Neural cell (in vitro differentiated cells): ENCODE data around the gene SLC2A13. TPM values are rescaled to one million over a fixed set of nuclear protein-coding genes. Genes with fewer than 3 reads are reported as not detected.

ENCODE experiments used
- H2AFZ ChIP-seq: fragments of 200-600, 300-800 bp; sonication (generic), shearing (Covaris generic); 2 replicates; pipeline ENCODE4 v1.6.0; 2014; ENCODE audit warnings: low read depth, mild to moderate bottlenecking, antibody characterized with exemption, low read length, moderate library complexity
- H3F3A ChIP-seq: fragments of 200-600 bp; shearing (Covaris generic); 2 replicates; pipeline ENCODE4 v1.6.1; 2016; ENCODE audit warnings: mild to moderate bottlenecking, moderate library complexity, mixed read lengths, antibody characterized with exemption, low read length; ENCODE audit not compliant: insufficient read depth, poor library complexity, severe bottlenecking
- H3K27ac ChIP-seq: fragments of 200-600, 300-800 bp; sonication (generic), shearing (Covaris generic); 2 replicates; pipeline ENCODE4 v1.5.1; 2014; ENCODE audit warnings: mild to moderate bottlenecking, low read length, moderate library complexity
- H3K27me3 ChIP-seq: fragments of 300-800, 200-600 bp; sonication (generic), shearing (Covaris generic); 2 replicates; pipeline ENCODE4 v1.6.0; 2014; ENCODE audit warnings: mild to moderate bottlenecking, low read depth, low read length, moderate library complexity; ENCODE audit not compliant: insufficient read depth
- H3K36me3 ChIP-seq: fragments of 300-800, 200-600 bp; sonication (generic), shearing (Covaris generic); 2 replicates; pipeline ENCODE4 v1.5.1; 2014; ENCODE audit warnings: mild to moderate bottlenecking, antibody characterized with exemption, low read length, moderate library complexity; ENCODE audit not compliant: insufficient read depth
- H3K4me2 ChIP-seq: fragments of 300-800, 200-600 bp; sonication (generic), shearing (Covaris generic); 2 replicates; pipeline ENCODE4 v1.6.0; 2014; ENCODE audit warnings: mild to moderate bottlenecking, low read length
- H3K4me3 ChIP-seq: fragments of 300-800, 200-600 bp; sonication (generic), shearing (Covaris generic); 2 replicates; pipeline ENCODE4 v1.5.1; 2014; ENCODE audit warnings: mild to moderate bottlenecking, low read length, moderate library complexity
- H3K79me2 ChIP-seq: fragments of 200-600 bp; shearing (Covaris generic); replicated peaks from 2 replicates; pipeline ENCODE4 v1.6.0; 2014; ENCODE audit warnings: mild to moderate bottlenecking, low read length, moderate library complexity; ENCODE audit not compliant: insufficient read depth
- H3K9ac ChIP-seq: fragments of 300-800, 200-600 bp; sonication (generic), shearing (Covaris generic); 2 replicates; pipeline ENCODE4 v1.6.1; 2016; ENCODE audit warnings: mild to moderate bottlenecking, low read length, mixed read lengths
- H3K9me2 ChIP-seq: fragments of 200-600 bp; shearing (Covaris generic); 2 replicates; pipeline ENCODE4 v1.6.1; 2016; ENCODE audit warnings: mild to moderate bottlenecking, low read length, mixed read lengths; ENCODE audit not compliant: insufficient read depth
- H3K9me3 ChIP-seq: fragments of 200-600, 300-800 bp; sonication (generic), shearing (Covaris generic); 2 replicates; pipeline ENCODE4 v1.6.1; 2016; ENCODE audit warnings: mild to moderate bottlenecking, mixed run types, low read length, moderate library complexity, mixed read lengths
- H4K20me1 ChIP-seq: fragments of 200-600 bp; shearing (Covaris generic); 2 replicates; pipeline ENCODE4 v1.6.1; 2016; ENCODE audit warnings: mild to moderate bottlenecking, mixed run types; ENCODE audit not compliant: insufficient read depth
- EP300 ChIP-seq: fragments of 450-650 bp; conservative IDR thresholded peaks from 2 replicates; pipeline ENCODE4 v1.6.1; 2014; ENCODE audit warnings: antibody characterized with exemption, mild to moderate bottlenecking, moderate library complexity; ENCODE audit not compliant: poor library complexity, severe bottlenecking
- EZH2 ChIP-seq: fragments of 200-600, 300-800 bp; shearing (Covaris generic), sonication (generic); IDR thresholded peaks from 2 replicates; pipeline ENCODE4 v1.6.1; 2014; ENCODE audit warnings: antibody characterized with exemption, low read length, borderline replicate concordance, mild to moderate bottlenecking; ENCODE audit not compliant: insufficient read depth, poor library complexity, severe bottlenecking
- MXI1 ChIP-seq: fragments of 450-650 bp; conservative IDR thresholded peaks from 2 replicates; pipeline ENCODE4 v1.6.1; 2014; ENCODE audit warnings: antibody characterized with exemption, mild to moderate bottlenecking; ENCODE audit not compliant: poor library complexity, severe bottlenecking
- POLR2AphosphoS5 ChIP-seq: IDR thresholded peaks from 2 replicates; pipeline ENCODE4 v1.6.1; 2012
- RAD21 ChIP-seq: fragments of 450-650 bp; conservative IDR thresholded peaks from 2 replicates; pipeline ENCODE4 v1.6.1; 2014; ENCODE audit warnings: antibody characterized with exemption, mild to moderate bottlenecking, moderate library complexity
- SMC3 ChIP-seq: fragments of 450-650 bp; conservative IDR thresholded peaks from 2 replicates; pipeline ENCODE4 v1.6.1; 2014; ENCODE audit warnings: antibody characterized with exemption, mild to moderate bottlenecking, moderate library complexity; ENCODE audit not compliant: poor library complexity
- TAF1 ChIP-seq: IDR thresholded peaks from 2 replicates; pipeline ENCODE4 v1.6.1; 2012; ENCODE audit warnings: low read depth
- polyA plus RNA-seq: library from polyadenylated mRNA; depleted of rRNA; stranded (reverse); fragments of >200 nt; gene quantifications from 2 replicates; pipeline ENCODE4 v1.2.3, GENCODE V29; 2014
- TF ChIP-seq, protein P1 (sequence below): IDR thresholded peaks from 2 replicates; pipeline ENCODE4 v1.6.1; 2012; ENCODE audit warnings: borderline replicate concordance
- TF ChIP-seq, protein P2 (sequence below): fragments of 450-650 bp; IDR thresholded peaks from 2 replicates; pipeline ENCODE4 v1.5.1; 2014; ENCODE audit warnings: antibody characterized with exemption, mild to moderate bottlenecking, moderate library complexity; ENCODE audit not compliant: poor library complexity, severe bottlenecking

Gene SLC2A13
- polyA plus RNA-seq, 1 donor from 2014 or later, result 10.7 TPM

DNA sequence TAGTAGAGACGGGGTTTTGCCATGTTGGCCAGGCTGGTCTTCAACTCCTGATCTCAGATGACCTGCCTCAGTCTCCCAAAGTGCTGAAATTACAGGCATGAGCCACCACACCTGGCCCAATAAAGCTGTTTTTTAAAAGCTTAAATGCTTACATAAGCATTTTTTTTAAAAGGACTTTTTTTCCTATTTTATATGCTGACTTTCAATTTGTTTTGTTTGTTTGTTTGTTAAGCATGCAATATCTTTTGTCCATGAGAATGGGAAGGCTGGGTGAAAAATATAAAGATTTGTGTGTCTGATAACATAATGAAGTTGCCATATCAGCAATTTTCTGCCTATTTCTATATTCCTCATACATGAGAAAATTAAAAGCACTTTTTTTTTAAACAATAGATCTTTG is 17.0 kb upstream of the SLC2A13 start:
- Histone ChIP-seq H3K4me3 (no peak overlapping the region), H2AFZ (no peak overlapping the region), H3K79me2 (no peaks in the 10 kb centered on the region), H3K27me3 (no peaks in the 10 kb centered on the region), H3K27ac (no peak overlapping the region), H4K20me1 (no peaks in the 10 kb centered on the region), H3K9me2 (no peaks in the 10 kb centered on the region), H3K36me3 (no peaks in the 10 kb centered on the region), H3K9me3 (no peaks in the 10 kb centered on the region), H3K4me2 (no peak overlapping the region), H3K9ac (no peak overlapping the region), H3F3A (no peaks in the 10 kb centered on the region)
- TF ChIP-seq, protein P1, sequence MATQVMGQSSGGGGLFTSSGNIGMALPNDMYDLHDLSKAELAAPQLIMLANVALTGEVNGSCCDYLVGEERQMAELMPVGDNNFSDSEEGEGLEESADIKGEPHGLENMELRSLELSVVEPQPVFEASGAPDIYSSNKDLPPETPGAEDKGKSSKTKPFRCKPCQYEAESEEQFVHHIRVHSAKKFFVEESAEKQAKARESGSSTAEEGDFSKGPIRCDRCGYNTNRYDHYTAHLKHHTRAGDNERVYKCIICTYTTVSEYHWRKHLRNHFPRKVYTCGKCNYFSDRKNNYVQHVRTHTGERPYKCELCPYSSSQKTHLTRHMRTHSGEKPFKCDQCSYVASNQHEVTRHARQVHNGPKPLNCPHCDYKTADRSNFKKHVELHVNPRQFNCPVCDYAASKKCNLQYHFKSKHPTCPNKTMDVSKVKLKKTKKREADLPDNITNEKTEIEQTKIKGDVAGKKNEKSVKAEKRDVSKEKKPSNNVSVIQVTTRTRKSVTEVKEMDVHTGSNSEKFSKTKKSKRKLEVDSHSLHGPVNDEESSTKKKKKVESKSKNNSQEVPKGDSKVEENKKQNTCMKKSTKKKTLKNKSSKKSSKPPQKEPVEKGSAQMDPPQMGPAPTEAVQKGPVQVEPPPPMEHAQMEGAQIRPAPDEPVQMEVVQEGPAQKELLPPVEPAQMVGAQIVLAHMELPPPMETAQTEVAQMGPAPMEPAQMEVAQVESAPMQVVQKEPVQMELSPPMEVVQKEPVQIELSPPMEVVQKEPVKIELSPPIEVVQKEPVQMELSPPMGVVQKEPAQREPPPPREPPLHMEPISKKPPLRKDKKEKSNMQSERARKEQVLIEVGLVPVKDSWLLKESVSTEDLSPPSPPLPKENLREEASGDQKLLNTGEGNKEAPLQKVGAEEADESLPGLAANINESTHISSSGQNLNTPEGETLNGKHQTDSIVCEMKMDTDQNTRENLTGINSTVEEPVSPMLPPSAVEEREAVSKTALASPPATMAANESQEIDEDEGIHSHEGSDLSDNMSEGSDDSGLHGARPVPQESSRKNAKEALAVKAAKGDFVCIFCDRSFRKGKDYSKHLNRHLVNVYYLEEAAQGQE, result no peak

DNA sequence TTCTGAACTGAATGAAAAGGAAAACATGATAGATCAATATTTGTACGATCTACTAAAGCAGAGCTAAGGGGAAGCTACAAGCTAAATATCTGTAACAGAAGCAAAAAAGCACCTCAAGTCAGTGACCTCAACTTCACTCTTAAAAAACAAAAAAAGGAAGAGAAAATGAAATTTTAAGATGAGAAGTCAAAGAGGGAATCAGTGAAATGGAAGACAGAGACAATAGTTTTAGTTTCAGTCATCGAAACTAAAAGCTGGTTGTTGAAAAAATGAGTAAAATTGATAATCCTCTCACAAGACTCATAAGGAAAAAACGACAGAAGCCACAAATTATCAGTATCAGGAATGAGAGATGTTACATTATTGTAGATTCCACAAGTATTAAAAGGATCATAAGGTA is 11.9 kb upstream of the SLC2A13 start:
- Histone ChIP-seq H3K27me3 (no peaks in the 10 kb centered on the region), H4K20me1 (no peaks in the 10 kb centered on the region), H3K36me3 (no peaks in the 10 kb centered on the region), H3F3A (no peaks in the 10 kb centered on the region), H2AFZ (no peak overlapping the region), H3K9me3 (no peaks in the 10 kb centered on the region), H3K79me2 (no peaks in the 10 kb centered on the region), H3K4me2 (no peak overlapping the region), H3K9ac (no peak overlapping the region), H3K9me2 (no peaks in the 10 kb centered on the region), H3K27ac (no peak overlapping the region), H3K4me3 (no peak overlapping the region)
- no peak for TF ChIP-seq RAD21
- no peak for TF ChIP-seq POLR2AphosphoS5
- TF ChIP-seq MXI1, result no peak
- no peak for TF ChIP-seq SMC3
- TF ChIP-seq EP300, result no peak
- TF ChIP-seq, protein P1, result no peak
- no peak for TF ChIP-seq EZH2
- TF ChIP-seq, protein P2, sequence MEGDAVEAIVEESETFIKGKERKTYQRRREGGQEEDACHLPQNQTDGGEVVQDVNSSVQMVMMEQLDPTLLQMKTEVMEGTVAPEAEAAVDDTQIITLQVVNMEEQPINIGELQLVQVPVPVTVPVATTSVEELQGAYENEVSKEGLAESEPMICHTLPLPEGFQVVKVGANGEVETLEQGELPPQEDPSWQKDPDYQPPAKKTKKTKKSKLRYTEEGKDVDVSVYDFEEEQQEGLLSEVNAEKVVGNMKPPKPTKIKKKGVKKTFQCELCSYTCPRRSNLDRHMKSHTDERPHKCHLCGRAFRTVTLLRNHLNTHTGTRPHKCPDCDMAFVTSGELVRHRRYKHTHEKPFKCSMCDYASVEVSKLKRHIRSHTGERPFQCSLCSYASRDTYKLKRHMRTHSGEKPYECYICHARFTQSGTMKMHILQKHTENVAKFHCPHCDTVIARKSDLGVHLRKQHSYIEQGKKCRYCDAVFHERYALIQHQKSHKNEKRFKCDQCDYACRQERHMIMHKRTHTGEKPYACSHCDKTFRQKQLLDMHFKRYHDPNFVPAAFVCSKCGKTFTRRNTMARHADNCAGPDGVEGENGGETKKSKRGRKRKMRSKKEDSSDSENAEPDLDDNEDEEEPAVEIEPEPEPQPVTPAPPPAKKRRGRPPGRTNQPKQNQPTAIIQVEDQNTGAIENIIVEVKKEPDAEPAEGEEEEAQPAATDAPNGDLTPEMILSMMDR, result no peak
- TF ChIP-seq TAF1, result no peak
